HepG2 (cell line): ENCODE data around the gene TF. TPM values are rescaled to one million over a fixed set of nuclear protein-coding genes. Genes with fewer than 3 reads are reported as not detected.

Source experiments
- AKAP8 ChIP-seq: sonication (generic); formaldehyde crosslinking; IDR thresholded peaks from 2 replicates; pipeline ENCODE4 v1.5.1; 2020; ENCODE audit warnings: mild to moderate bottlenecking, missing genetic modification reagents
- ATF7-NPFF ChIP-seq: sonication (generic); formaldehyde crosslinking; IDR thresholded peaks from 2 replicates; pipeline ENCODE4 v1.8.1; 2023; ENCODE audit warnings: mild to moderate bottlenecking, low read depth, missing genetic modification reagents, moderate library complexity
- HNF1A ChIP-seq, 2 experiments: sonication (generic) in 1 of 2; formaldehyde crosslinking in 1 of 2; IDR thresholded peaks; 2 replicates each; pipeline versions ENCODE4 v1.4.0 to v1.6.1; 2016 to 2020; ENCODE audit warnings: borderline replicate concordance in 1 of 2, low read depth in 1 of 2, mild to moderate bottlenecking in 1 of 2, missing genetic modification reagents in 1 of 2
- PRDM4 ChIP-seq: sonication (generic); formaldehyde crosslinking; IDR thresholded peaks from 2 replicates; pipeline ENCODE4 v1.9.0; 2021; ENCODE audit warnings: missing genetic modification reagents, borderline replicate concordance
- RBAK ChIP-seq: sonication (generic); formaldehyde crosslinking; IDR thresholded peaks from 2 replicates; pipeline ENCODE4 v1.5.1; 2020; ENCODE audit warnings: mild to moderate bottlenecking, missing genetic modification reagents
- RORA ChIP-seq: sonication (generic); formaldehyde crosslinking; IDR thresholded peaks from 2 replicates; pipeline ENCODE4 v1.5.0; 2020; ENCODE audit warnings: mild to moderate bottlenecking, missing genetic modification reagents, moderate library complexity
- TBP ChIP-seq: sonication (generic); formaldehyde crosslinking; IDR thresholded peaks from 2 replicates; pipeline ENCODE4 v1.5.0; 2020; ENCODE audit warnings: missing genetic modification reagents
- ZBTB38 ChIP-seq: sonication (generic); formaldehyde crosslinking; IDR thresholded peaks from 2 replicates; pipeline ENCODE4 v1.5.1; 2020; ENCODE audit warnings: mild to moderate bottlenecking, missing genetic modification reagents
- ZNF224 ChIP-seq: sonication (generic); formaldehyde crosslinking; IDR thresholded peaks from 2 replicates; pipeline ENCODE4 v1.5.0; 2020; ENCODE audit warnings: mild to moderate bottlenecking, missing genetic modification reagents
- ZNF253 ChIP-seq: sonication (generic); formaldehyde crosslinking; IDR thresholded peaks from 2 replicates; pipeline ENCODE4 v1.8.0; 2022; ENCODE audit warnings: mild to moderate bottlenecking, missing genetic modification reagents, borderline replicate concordance
- ZNF33A ChIP-seq: sonication (generic); formaldehyde crosslinking; IDR thresholded peaks from 2 replicates; pipeline ENCODE4 v1.5.1; 2020; ENCODE audit warnings: missing genetic modification reagents, mild to moderate bottlenecking, moderate library complexity, borderline replicate concordance
- ZNF570 ChIP-seq: sonication (generic); formaldehyde crosslinking; IDR thresholded peaks from 2 replicates; pipeline ENCODE4 v1.4.0; 2020; ENCODE audit warnings: mild to moderate bottlenecking, missing genetic modification reagents, borderline replicate concordance
- ZNF674 ChIP-seq: sonication (generic); formaldehyde crosslinking; IDR thresholded peaks from 2 replicates; pipeline ENCODE4 v1.5.0; 2020; ENCODE audit warnings: low read depth, mild to moderate bottlenecking, missing genetic modification reagents
- ZNF687 ChIP-seq: sonication (generic); formaldehyde crosslinking; IDR thresholded peaks from 2 replicates; pipeline ENCODE4 v1.5.1; 2020; ENCODE audit warnings: mild to moderate bottlenecking, missing genetic modification reagents, moderate library complexity
- ZNF839 ChIP-seq: sonication (generic); formaldehyde crosslinking; IDR thresholded peaks from 2 replicates; pipeline ENCODE4 v1.4.0; 2020; ENCODE audit warnings: missing genetic modification reagents, mild to moderate bottlenecking, borderline replicate concordance
- polyA plus RNA-seq, 8 experiments: library from polyadenylated mRNA; depleted of rRNA in 3 of 8; stranded (reverse) in 7 of 8; unstranded in 1 of 8; fragments of >200 nt; fragmentation: Illumina TruSeq in 4 of 8; extraction: Trizol in 4 of 8; gene quantifications; 2 replicates each; pipeline versions ENCODE4 v1.2.1 to v1.2.3, GENCODE V29; 2011 to 2016; ENCODE audit warnings: low read depth in 4 of 8, missing spikeins in 1 of 8, mixed read lengths in 1 of 8; ENCODE audit not compliant: insufficient read depth in 1 of 8
- total RNA-seq, 5 experiments: library from RNA; depleted of rRNA; stranded (reverse); fragments of >200 nt; fragmentation: Illumina TruSeq; extraction: Trizol; gene quantifications; 2 replicates each; pipeline ENCODE4 v1.2.3, GENCODE V29; 2016; ENCODE audit warnings: low read depth in 1 of 5
- TF ChIP-seq, protein P1 (sequence below): sonication (generic); formaldehyde crosslinking; IDR thresholded peaks from 2 replicates; pipeline ENCODE4 v1.5.0; 2020; ENCODE audit warnings: missing genetic modification reagents, mild to moderate bottlenecking, borderline replicate concordance

TF gene
- total and polyA plus RNA-seq, 2 of the 13 experiments (the other 11 are each of a cell fraction or from before 2014, with no cell fraction given), result 10,074 to 11,821 TPM

DNA sequence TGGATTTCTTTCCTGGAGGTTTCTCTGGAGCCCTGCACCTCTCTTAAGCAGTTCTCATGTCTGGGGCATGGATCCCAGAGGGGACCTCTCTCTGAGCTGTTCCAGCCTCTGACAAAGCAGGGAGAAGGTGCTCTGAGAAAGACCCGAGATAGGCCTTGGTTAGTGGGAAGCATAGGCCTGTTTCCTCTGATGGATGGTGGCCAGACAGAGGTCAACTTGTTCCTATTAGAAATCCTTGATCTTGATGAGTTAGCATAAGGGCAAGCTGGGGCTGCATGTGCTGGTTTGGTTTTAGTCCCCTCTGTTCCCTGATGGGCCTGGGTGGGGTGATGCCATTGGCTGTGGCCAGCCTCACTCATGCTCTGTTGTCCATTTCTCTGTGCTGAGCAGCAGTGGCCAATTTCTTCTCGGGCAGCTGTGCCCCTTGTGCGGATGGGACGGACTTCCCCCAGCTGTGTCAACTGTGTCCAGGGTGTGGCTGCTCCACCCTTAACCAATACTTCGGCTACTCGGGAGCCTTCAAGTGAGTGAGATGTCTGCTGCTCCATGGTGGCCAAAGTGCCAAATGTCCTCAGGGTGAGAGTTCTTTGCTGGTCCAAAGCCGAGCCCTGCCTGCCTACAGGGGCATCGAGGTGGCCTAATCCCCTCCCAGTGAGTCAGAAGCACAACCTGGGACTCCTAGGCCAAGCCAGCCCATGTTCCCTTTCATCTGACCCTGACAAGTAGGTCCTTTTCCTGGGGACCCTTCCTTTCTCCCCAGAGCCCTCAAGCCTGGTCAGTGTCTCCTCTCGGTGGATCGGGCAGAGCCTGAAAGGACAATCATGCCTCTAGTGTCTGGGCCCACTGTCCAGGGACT, 9.0 kb downstream of the TF start (continued):
- TF ChIP-seq ZNF687 (peak; percentile 45), PRDM4 (CRISPR knock-in tag) (no peak), ZNF253 (CRISPR knock-in tag) (no peak), ZNF33A (CRISPR knock-in tag) (no peak), AKAP8 (CRISPR knock-in tag) (no peak; the same call in 1 of the 2 replicates), HNF1A (IDR thresholded peaks at IDR 0.05; ENCODE audit: low read depth) (no peak), HNF1A (CRISPR knock-in tag; IDR thresholded peaks at IDR 0.05; ENCODE audit: borderline replicate concordance) (no peak), ZNF224 (no peak), RORA (CRISPR knock-in tag) (no peak), ZBTB38 (CRISPR knock-in tag) (no peak), ATF7-NPFF (CRISPR knock-in tag) (no peak), ZNF674 (CRISPR knock-in tag) (no peak), RBAK (CRISPR knock-in tag) (no peak), TBP (CRISPR knock-in tag) (no peak), ZNF839 (CRISPR knock-in tag) (no peak), ZNF570 (CRISPR knock-in tag) (no peak)
- TF ChIP-seq, protein P1, sequence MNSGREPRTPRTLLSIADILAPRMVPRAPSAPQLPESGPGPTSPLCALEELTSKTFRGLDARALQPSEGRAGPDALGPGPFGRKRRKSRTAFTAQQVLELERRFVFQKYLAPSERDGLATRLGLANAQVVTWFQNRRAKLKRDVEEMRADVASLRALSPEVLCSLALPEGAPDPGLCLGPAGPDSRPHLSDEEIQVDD, result no peak
